ENCODE measurements around the gene NAGS.

DNA sequence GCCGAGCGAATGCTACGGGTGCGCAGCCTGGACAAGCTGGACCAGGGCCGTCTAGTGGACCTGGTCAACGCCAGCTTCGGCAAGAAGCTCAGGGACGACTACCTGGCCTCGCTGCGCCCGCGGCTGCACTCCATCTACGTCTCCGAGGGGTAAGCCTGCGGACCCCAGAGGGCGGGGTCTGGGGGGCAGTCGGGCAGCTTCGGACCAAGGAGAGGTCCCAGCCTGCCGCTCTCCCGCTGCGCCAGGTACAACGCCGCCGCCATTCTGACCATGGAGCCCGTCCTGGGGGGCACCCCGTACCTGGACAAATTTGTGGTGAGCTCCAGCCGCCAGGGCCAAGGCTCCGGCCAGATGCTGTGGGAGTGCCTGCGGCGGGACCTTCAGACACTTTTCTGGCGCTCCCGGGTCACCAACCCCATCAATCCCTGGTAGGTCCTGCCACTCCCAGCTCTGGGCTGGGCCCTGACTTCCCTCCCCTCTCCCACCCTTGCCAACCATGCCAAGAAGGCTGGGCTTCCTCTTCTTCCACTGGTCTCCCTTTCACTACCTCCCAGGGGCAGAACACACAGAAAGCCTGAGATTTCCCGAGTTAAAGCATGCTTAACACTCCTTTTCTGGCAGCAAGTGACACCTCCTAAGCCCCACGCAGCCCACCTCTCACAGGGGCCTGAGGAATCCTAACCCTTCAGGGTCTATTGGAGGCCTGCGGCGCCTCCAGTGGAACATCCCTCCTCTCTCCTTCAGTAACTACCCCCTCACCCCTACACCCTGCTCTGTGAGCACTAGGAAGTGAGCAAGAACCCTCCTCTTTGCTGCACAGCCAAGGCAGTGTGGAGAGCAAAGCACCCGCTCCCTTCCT is 3.2 kb downstream of the NAGS start:
- no peak for TF ChIP-seq POLR2A (IDR thresholded peaks at IDR 0.05)
- TF ChIP-seq, protein P1, sequence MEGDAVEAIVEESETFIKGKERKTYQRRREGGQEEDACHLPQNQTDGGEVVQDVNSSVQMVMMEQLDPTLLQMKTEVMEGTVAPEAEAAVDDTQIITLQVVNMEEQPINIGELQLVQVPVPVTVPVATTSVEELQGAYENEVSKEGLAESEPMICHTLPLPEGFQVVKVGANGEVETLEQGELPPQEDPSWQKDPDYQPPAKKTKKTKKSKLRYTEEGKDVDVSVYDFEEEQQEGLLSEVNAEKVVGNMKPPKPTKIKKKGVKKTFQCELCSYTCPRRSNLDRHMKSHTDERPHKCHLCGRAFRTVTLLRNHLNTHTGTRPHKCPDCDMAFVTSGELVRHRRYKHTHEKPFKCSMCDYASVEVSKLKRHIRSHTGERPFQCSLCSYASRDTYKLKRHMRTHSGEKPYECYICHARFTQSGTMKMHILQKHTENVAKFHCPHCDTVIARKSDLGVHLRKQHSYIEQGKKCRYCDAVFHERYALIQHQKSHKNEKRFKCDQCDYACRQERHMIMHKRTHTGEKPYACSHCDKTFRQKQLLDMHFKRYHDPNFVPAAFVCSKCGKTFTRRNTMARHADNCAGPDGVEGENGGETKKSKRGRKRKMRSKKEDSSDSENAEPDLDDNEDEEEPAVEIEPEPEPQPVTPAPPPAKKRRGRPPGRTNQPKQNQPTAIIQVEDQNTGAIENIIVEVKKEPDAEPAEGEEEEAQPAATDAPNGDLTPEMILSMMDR (IDR thresholded peaks at IDR 0.05): no peak
- no peak for TF ChIP-seq POLR2AphosphoS5 (IDR thresholded peaks at IDR 0.05)
- TF ChIP-seq EP300 (IDR thresholded peaks at IDR 0.05): no peak
